Measurements from ENCODE around the gene ITLN2.
"Not testable (repeated sequence)": the region's sequence is repeated elsewhere in the genome, so short reads cannot be mapped to it uniquely, and the experiment has no call there.

ITLN2 gene

DNA sequence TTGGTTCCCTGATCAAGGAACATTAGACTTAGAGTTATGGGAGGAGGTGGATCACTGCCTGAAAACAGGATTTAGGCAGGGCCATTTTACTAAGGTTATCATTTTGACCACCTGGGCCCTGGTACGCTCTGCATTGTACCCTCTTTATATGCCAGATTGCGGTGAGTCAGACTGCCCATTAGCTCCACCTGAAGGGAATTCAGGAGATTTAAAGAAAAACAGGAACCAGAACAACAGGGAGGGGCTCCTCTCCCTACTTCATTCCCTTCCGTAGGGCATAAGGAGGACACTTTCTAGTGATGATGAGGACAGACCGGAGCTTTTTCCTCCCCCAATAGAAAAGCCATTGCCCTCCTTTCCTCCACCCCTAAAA, 49.0 kb downstream of the ITLN2 start:
- no peak for DNase-seq (ENCODE audit: low spot score)

DNA sequence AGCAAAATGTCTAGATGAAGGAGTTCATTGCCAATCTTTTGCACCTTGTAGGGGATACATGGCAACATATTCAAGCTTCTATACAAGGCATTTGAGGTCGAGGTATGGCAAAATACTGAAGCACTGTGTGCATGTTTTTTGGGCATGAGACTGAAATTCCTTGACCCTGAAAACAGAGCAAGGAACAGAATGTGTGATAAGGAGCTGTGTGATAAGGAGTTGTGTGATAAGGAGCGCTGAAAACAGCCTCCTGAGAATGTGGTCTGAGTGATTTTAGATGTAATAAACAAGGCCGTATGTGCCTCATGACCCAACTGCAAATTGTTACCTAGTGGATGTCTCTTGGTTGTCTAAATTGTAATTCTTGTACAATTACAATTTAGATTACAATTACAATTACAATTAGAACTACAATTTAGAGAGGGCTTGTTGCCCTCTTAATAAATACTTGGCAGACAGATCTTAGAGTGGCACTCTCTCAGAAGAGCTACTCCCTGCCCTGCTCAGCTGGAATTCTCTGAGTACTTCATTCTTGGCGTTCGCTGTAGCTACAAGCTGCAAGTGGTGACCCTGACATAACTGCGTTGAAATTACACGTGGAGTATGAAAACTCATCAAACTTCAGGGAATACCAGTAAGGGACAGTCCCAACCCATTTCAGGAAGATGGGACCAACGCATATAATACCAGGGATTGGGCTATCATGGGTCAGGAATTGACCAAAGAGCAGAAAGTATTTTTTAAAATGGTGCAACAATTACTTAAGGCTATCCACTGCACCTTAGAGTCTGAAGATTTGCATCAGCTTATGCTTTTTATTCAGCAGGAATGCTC, 49.6 kb downstream of the ITLN2 start:
- DNase-seq (ENCODE audit: low spot score) = no peak

GRCh38 chr1:160902251-160902650, 52.4 kb downstream of the ITLN2 start:
- DNase-seq (ENCODE audit: low spot score) = not testable (repeated sequence)

DNA sequence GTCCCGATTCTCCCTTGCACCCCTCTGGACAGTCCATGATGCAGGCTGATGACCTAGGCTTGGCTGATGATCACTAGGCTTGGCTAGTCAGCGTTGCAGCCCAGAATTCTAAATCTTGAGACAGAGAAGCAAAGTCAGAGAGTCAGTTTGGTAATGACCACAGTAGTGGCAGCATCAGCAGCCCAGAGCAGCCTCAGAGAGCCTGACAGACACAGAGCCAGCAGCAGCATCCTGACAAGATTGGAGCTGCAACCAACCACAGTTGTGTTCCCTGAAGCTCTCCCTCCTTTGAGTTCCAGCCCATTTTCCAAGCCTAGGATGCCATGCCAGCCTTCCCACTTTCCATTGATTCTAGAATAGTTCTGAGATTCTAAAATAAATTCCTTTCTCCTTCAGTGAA, 52.8 kb downstream of the ITLN2 start:
- DNase-seq (ENCODE audit: low spot score) = no peak

GRCh38 chr1:160900683-160901082, 53.9 kb downstream of the ITLN2 start:
- DNase-seq (ENCODE audit: low spot score) = not testable (repeated sequence)

All from left forelimb (tissue), 1 donor.